Transverse colon (tissue), 4 donors: ENCODE measurements around the gene CHPT1. TPM values are rescaled to one million over a fixed set of nuclear protein-coding genes. Genes with fewer than 3 reads are reported as not detected.

Experiments
- DNase-seq: peaks from one replicate; pipeline ENCODE4 v3.0.0-alpha.2; 2019
- H3K27ac ChIP-seq, 4 donors: fragments of 200-600 bp; sonication (generic); 2 replicates each; pipeline ENCODE4 v1.5.1; 2016 to 2018; ENCODE audit warnings: inconsistent platforms in 4 of 4
- H3K27me3 ChIP-seq: fragments of 200-600 bp; sonication (generic); 2 replicates; pipeline ENCODE4 v1.5.1; 2017; ENCODE audit warnings: inconsistent platforms
- H3K36me3 ChIP-seq, 4 donors: fragments of 200-600 bp; sonication (generic); 2 replicates each; pipeline ENCODE4 v1.5.1; 2017 to 2019; ENCODE audit warnings: inconsistent platforms in 4 of 4
- H3K4me1 ChIP-seq, 4 donors: fragments of 200-600 bp; sonication (generic); 2 replicates each; pipeline ENCODE4 v1.5.1; 2017 to 2020; ENCODE audit warnings: inconsistent platforms in 4 of 4
- H3K4me3 ChIP-seq, 4 donors: fragments of 200-600 bp; sonication (generic); 1 replicate in 1 of 4; 2 replicates in 3 of 4; pipeline versions ENCODE4 v1.5.1 to v1.6.1; 2017 to 2019; ENCODE audit warnings: inconsistent platforms in 4 of 4
- H3K9me3 ChIP-seq, 2 donors: fragments of 200-600 bp; sonication (generic); 2 replicates each; pipeline ENCODE4 v1.5.1; 2017 to 2019; ENCODE audit warnings: inconsistent platforms in 2 of 2
- EP300 ChIP-seq: sonication (generic); formaldehyde crosslinking; IDR thresholded peaks from one replicate; pipeline ENCODE4 v1.6.1; 2017; ENCODE audit warnings: antibody characterized with exemption, low read depth
- POLR2A ChIP-seq: fragments of 450-650 bp; IDR thresholded peaks from one replicate; pipeline ENCODE4 v1.6.1; 2016; ENCODE audit warnings: antibody characterized with exemption, mild to moderate bottlenecking, moderate library complexity
- POLR2AphosphoS5 ChIP-seq, 3 donors: sonication (generic); formaldehyde crosslinking; IDR thresholded peaks; one replicate each; pipeline ENCODE4 v1.6.1; 2016; ENCODE audit warnings: antibody characterized with exemption in 3 of 3
- WGBS, 2 donors: methylation state at CpG; one replicate each; pipeline ENCODE4 v1.1.5; 2018; ENCODE audit warnings: low coverage in 1 of 2; 5-methylcytosine and 5-hydroxymethylcytosine counted together
- in situ Hi-C, 4 donors: fragments of 200-750 bp; cut with MboI; loops; one replicate each; pipeline versions ENCODE4 v1.15.0 to v1.15.1; 2017; ENCODE audit warnings: low sequenced_read_pairs in 3 of 4, low pct_ligation_motif_present in 1 of 4, low pct_unique_long_range_greater_than_20kb in 1 of 4
- intact Hi-C: fragments of 100-400 bp; cut with DNase I; formaldehyde crosslinking; loops from one replicate; pipeline ENCODE4 v1.15.1; 2023; ENCODE audit warnings: low total_unique reads
- total RNA-seq, 4 donors: library from RNA; depleted of rRNA; stranded (reverse); fragments of >200 nt; gene quantifications; one replicate each; pipeline ENCODE4 v1.1.0, GENCODE V29; 2016
- TF ChIP-seq, protein P1 (sequence below), 5 experiments: fragments of 200-600 bp in 3 of 5; fragments of 450-650 bp in 2 of 5; sonication (generic) in 3 of 5; IDR thresholded peaks; 1 replicate in 2 of 5; 2 replicates in 3 of 5; pipeline ENCODE4 v1.5.1; 2016 to 2017; ENCODE audit warnings: antibody characterized with exemption in 5 of 5, inconsistent platforms in 3 of 5, mild to moderate bottlenecking in 2 of 5, moderate library complexity in 1 of 5

The CHPT1 gene
- total RNA-seq, 4 donors from 2014 or later, result 114 to 215 (median 138) TPM

DNA sequence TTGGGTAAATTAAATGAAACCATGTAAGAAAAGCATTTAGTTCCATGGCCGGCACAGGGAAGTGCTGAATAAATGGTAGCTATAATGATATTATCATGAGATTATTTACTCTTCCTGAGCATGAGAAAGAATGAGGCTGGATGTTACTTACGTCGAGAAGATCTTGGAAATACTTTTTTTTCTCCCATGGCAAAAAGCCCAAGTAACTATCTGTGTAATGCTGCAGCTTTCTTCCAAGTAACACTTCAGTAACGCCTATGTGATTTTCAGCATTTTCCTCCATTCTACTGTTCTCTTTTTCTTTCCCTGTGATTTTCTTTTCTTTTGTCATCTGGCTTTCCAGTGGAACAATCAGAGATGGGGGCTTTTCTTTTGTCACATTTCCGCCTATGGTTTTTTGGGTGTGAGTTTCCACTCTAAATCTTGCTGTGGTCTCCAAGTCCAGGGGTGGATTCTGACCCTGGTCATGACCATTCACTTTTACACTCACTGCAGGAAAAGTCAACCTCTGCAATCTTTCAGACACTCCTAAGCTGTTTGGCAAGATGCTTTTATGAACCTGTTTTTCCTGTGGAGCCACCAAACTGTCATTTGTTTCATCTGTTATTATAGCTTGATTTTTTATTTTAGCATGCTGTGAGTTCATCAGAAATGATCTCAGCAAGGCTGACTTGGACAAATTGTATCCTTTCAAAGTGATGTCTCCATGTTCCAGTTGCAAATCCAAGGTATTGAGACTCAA lies 66.8 kb downstream of the CHPT1 start:
- in situ Hi-C loops, result loop anchor here in 3 of 4 donors (10.0 to 25.0 kb wide), 3 partner anchors 202 to 352 kb away; partner anchors contain the start of gene ARL1 (in 2 of the 3)
- Histone ChIP-seq H3K27me3 (no peaks in the 10 kb centered on the region), H3K4me3 (no peak overlapping the region), H3K9me3 (no peaks in the 10 kb centered on the region), H3K4me1 (peaks cover 0 to 13% (median 1%) of the 10 kb centered on the region in 4 donors), H3K27ac (no peak overlapping the region), H3K36me3 (peaks cover 0 to 17% (median 6%) of the 10 kb centered on the region in 4 donors)
- DNase-seq, result no peak
- WGBS, 2 donors, result 69 to 76% methylated on average over 4 to 5 of the region's 5 CpGs
- TF ChIP-seq POLR2A (no peak), EP300 (no peak), POLR2AphosphoS5 (IDR thresholded peaks at IDR 0.05) (no peak)
- TF ChIP-seq, protein P1, sequence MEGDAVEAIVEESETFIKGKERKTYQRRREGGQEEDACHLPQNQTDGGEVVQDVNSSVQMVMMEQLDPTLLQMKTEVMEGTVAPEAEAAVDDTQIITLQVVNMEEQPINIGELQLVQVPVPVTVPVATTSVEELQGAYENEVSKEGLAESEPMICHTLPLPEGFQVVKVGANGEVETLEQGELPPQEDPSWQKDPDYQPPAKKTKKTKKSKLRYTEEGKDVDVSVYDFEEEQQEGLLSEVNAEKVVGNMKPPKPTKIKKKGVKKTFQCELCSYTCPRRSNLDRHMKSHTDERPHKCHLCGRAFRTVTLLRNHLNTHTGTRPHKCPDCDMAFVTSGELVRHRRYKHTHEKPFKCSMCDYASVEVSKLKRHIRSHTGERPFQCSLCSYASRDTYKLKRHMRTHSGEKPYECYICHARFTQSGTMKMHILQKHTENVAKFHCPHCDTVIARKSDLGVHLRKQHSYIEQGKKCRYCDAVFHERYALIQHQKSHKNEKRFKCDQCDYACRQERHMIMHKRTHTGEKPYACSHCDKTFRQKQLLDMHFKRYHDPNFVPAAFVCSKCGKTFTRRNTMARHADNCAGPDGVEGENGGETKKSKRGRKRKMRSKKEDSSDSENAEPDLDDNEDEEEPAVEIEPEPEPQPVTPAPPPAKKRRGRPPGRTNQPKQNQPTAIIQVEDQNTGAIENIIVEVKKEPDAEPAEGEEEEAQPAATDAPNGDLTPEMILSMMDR (IDR thresholded peaks at IDR 0.05), result no peak
- intact Hi-C loops, result no loop called here

DNA sequence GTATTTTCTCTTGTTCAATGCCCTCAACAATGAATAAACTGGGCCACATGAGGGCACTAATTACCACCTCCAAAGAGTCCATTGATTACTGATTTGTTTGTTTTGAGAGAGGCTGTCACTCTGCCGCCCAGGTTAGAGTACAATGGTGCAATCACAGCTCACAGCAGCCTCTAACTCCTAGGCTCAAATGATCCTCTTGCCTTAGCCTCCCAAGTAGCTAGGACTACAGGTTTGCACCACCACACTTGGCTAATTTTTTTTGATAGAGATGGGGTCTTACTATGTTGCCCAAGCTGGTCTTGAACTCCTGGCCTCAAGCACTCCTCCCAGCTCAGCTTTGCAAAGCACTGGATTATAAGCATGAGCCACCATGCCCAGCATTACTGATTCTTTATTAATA lies 70.1 kb downstream of the CHPT1 start:
- H3K9me3 ChIP-seq, result no peaks in the 10 kb centered on the region
- DNase-seq, result no peak
- peaks cover 0 to 19% (median 1%) of the 10 kb centered on the region in 4 donors for H3K4me1 ChIP-seq
- 84% methylated on average over 1 of the region's 1 CpG; no CpG with 5 or more reads in 1 of the 2 donors for WGBS, 2 donors
- no peak overlapping the region for H3K4me3 ChIP-seq
- peaks cover 0 to 28% (median 10%) of the 10 kb centered on the region in 4 donors for H3K36me3 ChIP-seq
- in situ Hi-C loops (loop anchor here in 3 of 4 donors (5.0 to 25.0 kb wide), 4 partner anchors 65 to 355 kb away; partner anchors contain the start of genes ARL1 (in 2 of the 3) and GNPTAB (in 1 of the 3)), intact Hi-C loops (no loop called here)
- no peak for TF ChIP-seq POLR2AphosphoS5 (IDR thresholded peaks at IDR 0.05)
- TF ChIP-seq, protein P1 (IDR thresholded peaks at IDR 0.05), result no peak
- TF ChIP-seq POLR2A, result no peak
- no peak for TF ChIP-seq EP300
- no peaks in the 10 kb centered on the region for H3K27me3 ChIP-seq
- no peak overlapping the region for H3K27ac ChIP-seq

- Histone ChIP-seq H3K27ac (no peak overlapping the region), H3K27me3 (no peaks in the 10 kb centered on the region), H3K4me1 (peaks cover 0 to 30% (median 1%) of the 10 kb centered on the region in 4 donors), H3K4me3 (no peak overlapping the region), H3K9me3 (no peaks in the 10 kb centered on the region), H3K36me3 (peaks cover 0 to 28% (median 10%) of the 10 kb centered on the region in 4 donors)
- intact Hi-C loops (no loop called here), in situ Hi-C loops (loop anchor here in 3 of 4 donors (5.0 to 25.0 kb wide), 4 partner anchors 64 to 356 kb away; partner anchors contain the start of genes ARL1 (in 2 of the 3) and GNPTAB (in 1 of the 3))
- no peak for DNase-seq
- WGBS, 2 donors, result 78 to 84% methylated on average over 2 of the region's 2 CpGs
- TF ChIP-seq POLR2A (no peak), EP300 (no peak)
Observed at GRCh38 chr12:101768781-101769180, 71.3 kb downstream of the CHPT1 start.

GRCh38 chr12:101769865-101770264 lies 72.4 kb downstream of the CHPT1 start:
- H3K9me3 ChIP-seq, result no peaks in the 10 kb centered on the region
- intact Hi-C loops (no loop called here), in situ Hi-C loops (loop anchor here (5.0 to 25.0 kb wide), 6 partner anchors 62 to 358 kb away; partner anchors contain the start of genes GNPTAB (in 3 of the 4) and ARL1 (in 2 of the 4))
- H3K27ac ChIP-seq, result no peak overlapping the region
- TF ChIP-seq POLR2AphosphoS5 (IDR thresholded peaks at IDR 0.05) (no peak), EP300 (no peak), POLR2A (no peak)
- TF ChIP-seq, protein P1 (IDR thresholded peaks at IDR 0.05), result no peak
- H3K36me3 ChIP-seq, result peaks cover 0 to 28% (median 10%) of the 10 kb centered on the region in 4 donors
- H3K4me1 ChIP-seq, result peaks cover 0 to 22% (median 0%) of the 10 kb centered on the region in 4 donors
- no peak overlapping the region for H3K4me3 ChIP-seq
- 65 to 79% methylated on average over 5 of the region's 5 CpGs for WGBS, 2 donors
- no peak for DNase-seq
- no peaks in the 10 kb centered on the region for H3K27me3 ChIP-seq
